HG03097 (cell line): ENCODE measurements around the gene SMG9.

Experiments used
- ATAC-seq: cut with Tn5 transposase; IDR thresholded peaks from one replicate; pipeline ENCODE4 v1.9.1; 2021; ENCODE audit not compliant: unreplicated experiment, low FRiP score

The SMG9 gene

GRCh38 chr19:43726736-43727592 lies 27.8 kb downstream of the SMG9 start:
- ATAC-seq: no peak

GRCh38 chr19:43725468-43725867 lies 29.3 kb downstream of the SMG9 start:
- no peak for ATAC-seq

- ATAC-seq: no peak
These were observed 29.9 kb downstream of the SMG9 start for GRCh38 chr19:43724896-43725295.

GRCh38 chr19:43723588-43723987 lies 31.2 kb downstream of the SMG9 start:
- ATAC-seq: no peak

GRCh38 chr19:43721469-43722048 lies 33.2 kb downstream of the SMG9 start:
- no peak for ATAC-seq

GRCh38 chr19:43720936-43721335 lies 33.8 kb downstream of the SMG9 start:
- ATAC-seq: no peak

- ATAC-seq: no peak
These were observed 34.8 kb downstream of the SMG9 start for GRCh38 chr19:43719918-43720317.

GRCh38 chr19:43719378-43719868 lies 35.3 kb downstream of the SMG9 start:
- no peak for ATAC-seq

GRCh38 chr19:43718627-43719377 lies 36.0 kb downstream of the SMG9 start:
- ATAC-seq: no peak

- ATAC-seq: no peak
These were observed 39.0 kb downstream of the SMG9 start, which contains the start of gene IRGC for GRCh38 chr19:43715776-43716175. Gene IRGC, plus strand, starts transcription at chr19:43716076. Its CDS starts 2,483 bp downstream, at chr19:43718559.

- ATAC-seq: no peak
These were observed 41.6 kb downstream of the SMG9 start for GRCh38 chr19:43713208-43713607.

GRCh38 chr19:43711751-43712355 lies 42.9 kb downstream of the SMG9 start:
- no peak for ATAC-seq

GRCh38 chr19:43708716-43709115 lies 46.0 kb downstream of the SMG9 start:
- no peak for ATAC-seq

GRCh38 chr19:43707158-43707712 lies 47.5 kb downstream of the SMG9 start:
- no peak for ATAC-seq

GRCh38 chr19:43705729-43706128 lies 49.0 kb downstream of the SMG9 start:
- ATAC-seq: no peak

- ATAC-seq: no peak
These were observed 50.6 kb downstream of the SMG9 start for GRCh38 chr19:43704002-43704705.

GRCh38 chr19:43700395-43701000 lies 54.3 kb downstream of the SMG9 start:
- no peak for ATAC-seq

- ATAC-seq: no peak
These were observed 55.0 kb downstream of the SMG9 start for GRCh38 chr19:43699506-43700394.
